22Rv1 (cell line): Measurements from ENCODE around the gene GRXCR2.

Experiments
- H3K27ac ChIP-seq: fragments of 450-650 bp; 2 replicates; pipeline ENCODE4 v1.5.1; 2017
- CTCF ChIP-seq: fragments of 450-650 bp; IDR thresholded peaks from 2 replicates; pipeline ENCODE4 v1.5.1; 2017; ENCODE audit warnings: mild to moderate bottlenecking
- ZFX ChIP-seq: fragments of 450-650 bp; IDR thresholded peaks from 2 replicates; pipeline ENCODE4 v1.6.1; 2017; ENCODE audit warnings: antibody characterized with exemption, borderline replicate concordance

Gene GRXCR2

GRCh38 chr5:145826895-145827674 is 45.7 kb downstream of the GRXCR2 start:
- H3K27ac ChIP-seq, result no peak overlapping the region
- TF ChIP-seq CTCF, result no peak
- no peak for TF ChIP-seq ZFX

- H3K27ac ChIP-seq, result no peak overlapping the region
- TF ChIP-seq CTCF (peak; percentile 88), ZFX (no peak)
Measured at GRCh38 chr5:145825751-145826180, 47.0 kb downstream of the GRXCR2 start.

- no peak overlapping the region for H3K27ac ChIP-seq
- no peak for TF ChIP-seq ZFX
- no peak for TF ChIP-seq CTCF
Measured at GRCh38 chr5:145824040-145824439, 48.8 kb downstream of the GRXCR2 start.

- no peak for TF ChIP-seq CTCF
- no peak for TF ChIP-seq ZFX
- no peak overlapping the region for H3K27ac ChIP-seq
Measured at GRCh38 chr5:145818604-145819003, 54.2 kb downstream of the GRXCR2 start.

- TF ChIP-seq CTCF, result no peak
- no peak for TF ChIP-seq ZFX
Measured at GRCh38 chr5:145812877-145813276, 59.9 kb downstream of the GRXCR2 start.

GRCh38 chr5:145811834-145812625 is 60.8 kb downstream of the GRXCR2 start:
- TF ChIP-seq ZFX (no peak), CTCF (peak; percentile 22; the same call in 1 of the 2 replicates)
- H3K27ac ChIP-seq, result no peak overlapping the region

More at GRCh38 chr5:145812877-145813276, 59.9 kb downstream of the GRXCR2 start:
- H3K27ac ChIP-seq, result no peak overlapping the region
